BE2C (cell line): ENCODE measurements around the gene TACR2.

Source experiments
- DNase-seq: peaks from one replicate; pipeline ENCODE4 v3.0.0-alpha.2; 2020
- H3K27me3 ChIP-seq: fragments of 250-450 bp; sonication (Bioruptor Pico); 2 replicates; pipeline ENCODE4 v1.5.1; 2020; ENCODE audit warnings: mild to moderate bottlenecking
- H3K36me3 ChIP-seq: fragments of 250-450 bp; sonication (Bioruptor Pico); 2 replicates; pipeline ENCODE4 v1.5.1; 2020; ENCODE audit warnings: mild to moderate bottlenecking
- H3K4me1 ChIP-seq: fragments of 250-450 bp; sonication (Bioruptor Pico); 2 replicates; pipeline ENCODE4 v1.5.1; 2020
- H3K4me3 ChIP-seq: 2 replicates; pipeline ENCODE4 v1.5.1; 2011; ENCODE audit warnings: low read depth, low read length
- H3K9me3 ChIP-seq: fragments of 250-450 bp; sonication (Bioruptor Pico); 2 replicates; pipeline ENCODE4 v1.5.1; 2020
- TF ChIP-seq, protein P1 (sequence below): IDR thresholded peaks from 2 replicates; pipeline ENCODE4 v1.5.1; 2012; ENCODE audit warnings: mild to moderate bottlenecking, low read depth, low read length

TACR2 gene

DNA sequence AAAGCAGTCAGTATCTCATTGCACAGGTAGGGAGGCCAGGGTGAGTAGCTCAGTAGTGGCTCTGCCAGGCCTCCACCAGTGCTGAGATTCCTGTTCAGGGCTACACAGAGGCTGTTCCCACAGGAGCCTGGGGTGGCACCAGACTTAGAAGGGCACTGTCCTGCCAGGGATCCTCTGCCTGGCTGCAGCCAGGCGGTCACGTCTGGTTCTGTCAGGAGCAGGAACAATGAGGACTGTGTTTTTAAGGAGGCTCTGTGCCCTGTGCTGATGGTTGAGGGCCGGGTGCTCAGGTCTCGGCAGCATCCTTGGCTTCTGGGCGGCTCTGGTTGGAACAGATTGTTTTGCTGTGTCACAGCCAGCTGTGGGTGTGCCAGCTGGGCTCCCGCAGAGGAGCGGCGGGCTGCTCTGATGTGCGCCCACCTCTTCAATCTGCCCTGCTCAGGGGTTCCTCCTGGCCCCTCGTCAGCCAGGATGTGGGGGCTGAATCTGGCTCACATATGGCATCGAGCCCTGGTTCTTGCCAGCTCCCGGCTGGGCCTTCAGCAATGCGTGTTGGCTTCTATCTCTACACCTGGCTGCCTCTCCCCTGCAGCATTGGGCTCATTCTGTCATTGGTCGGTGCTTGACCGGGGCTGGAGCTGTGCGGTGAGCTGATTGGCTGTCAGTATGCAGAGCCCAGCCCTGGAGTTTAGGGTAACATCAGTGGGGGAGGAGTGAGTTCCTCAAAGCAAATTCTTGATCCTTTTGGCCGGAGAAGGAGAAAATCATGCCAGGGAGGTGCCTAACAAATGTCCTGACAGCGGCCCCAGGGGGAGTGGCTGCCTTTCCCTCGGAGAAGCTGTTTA, 41.2 kb downstream of the TACR2 start:
- no peak for DNase-seq
- H3K27me3 ChIP-seq, result no peaks in the 10 kb centered on the region
- no peaks in the 10 kb centered on the region for H3K4me1 ChIP-seq
- no peak overlapping the region for H3K4me3 ChIP-seq
- peaks cover 63% of the 10 kb centered on the region for H3K36me3 ChIP-seq
- TF ChIP-seq, protein P1, sequence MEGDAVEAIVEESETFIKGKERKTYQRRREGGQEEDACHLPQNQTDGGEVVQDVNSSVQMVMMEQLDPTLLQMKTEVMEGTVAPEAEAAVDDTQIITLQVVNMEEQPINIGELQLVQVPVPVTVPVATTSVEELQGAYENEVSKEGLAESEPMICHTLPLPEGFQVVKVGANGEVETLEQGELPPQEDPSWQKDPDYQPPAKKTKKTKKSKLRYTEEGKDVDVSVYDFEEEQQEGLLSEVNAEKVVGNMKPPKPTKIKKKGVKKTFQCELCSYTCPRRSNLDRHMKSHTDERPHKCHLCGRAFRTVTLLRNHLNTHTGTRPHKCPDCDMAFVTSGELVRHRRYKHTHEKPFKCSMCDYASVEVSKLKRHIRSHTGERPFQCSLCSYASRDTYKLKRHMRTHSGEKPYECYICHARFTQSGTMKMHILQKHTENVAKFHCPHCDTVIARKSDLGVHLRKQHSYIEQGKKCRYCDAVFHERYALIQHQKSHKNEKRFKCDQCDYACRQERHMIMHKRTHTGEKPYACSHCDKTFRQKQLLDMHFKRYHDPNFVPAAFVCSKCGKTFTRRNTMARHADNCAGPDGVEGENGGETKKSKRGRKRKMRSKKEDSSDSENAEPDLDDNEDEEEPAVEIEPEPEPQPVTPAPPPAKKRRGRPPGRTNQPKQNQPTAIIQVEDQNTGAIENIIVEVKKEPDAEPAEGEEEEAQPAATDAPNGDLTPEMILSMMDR, result no peak
- H3K9me3 ChIP-seq, result no peaks in the 10 kb centered on the region

DNA sequence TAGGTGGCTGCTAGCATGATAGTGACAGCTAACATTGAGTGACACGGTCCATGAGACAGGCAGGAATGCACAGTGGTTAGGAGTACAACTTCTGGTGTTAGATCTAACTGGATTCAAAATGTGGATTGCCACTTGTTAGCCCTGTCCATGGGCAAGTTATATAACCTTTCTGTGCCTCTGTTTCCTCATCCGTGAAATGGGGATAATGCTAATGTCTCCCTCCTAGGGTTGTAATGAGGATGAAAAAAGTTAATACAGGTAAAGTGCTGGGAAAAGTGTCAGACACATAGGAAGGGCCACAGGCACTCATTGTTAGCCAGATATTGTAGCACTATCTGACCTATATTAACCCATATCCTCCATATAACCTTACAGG, 41.8 kb downstream of the TACR2 start:
- no peak for DNase-seq
- no peaks in the 10 kb centered on the region for H3K4me1 ChIP-seq
- TF ChIP-seq, protein P1, result no peak
- H3K36me3 ChIP-seq, result peaks cover 62% of the 10 kb centered on the region
- no peak overlapping the region for H3K4me3 ChIP-seq
- no peaks in the 10 kb centered on the region for H3K9me3 ChIP-seq
- H3K27me3 ChIP-seq, result no peaks in the 10 kb centered on the region

DNA sequence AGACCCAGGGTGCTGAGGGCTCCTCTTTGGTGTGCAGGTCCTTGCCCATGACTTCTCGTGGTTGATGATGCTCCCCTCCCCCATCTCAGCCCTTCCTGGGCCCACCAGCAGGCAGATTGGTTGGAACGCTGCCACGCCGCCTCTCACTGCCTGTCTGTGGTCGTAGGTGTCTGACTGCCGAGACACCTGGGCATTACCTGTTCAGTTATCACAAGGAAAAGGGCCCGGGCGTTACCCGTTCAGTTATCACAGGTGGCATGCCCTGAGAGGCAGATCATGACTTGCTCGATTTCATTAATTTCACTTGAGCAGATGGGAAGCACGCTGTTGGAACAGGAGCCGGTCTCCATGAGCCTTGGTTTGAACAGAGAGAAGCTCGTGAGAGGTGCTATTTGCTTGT, 42.5 kb downstream of the TACR2 start:
- no peak for DNase-seq
- Histone ChIP-seq H3K9me3 (no peaks in the 10 kb centered on the region), H3K36me3 (peaks cover 63% of the 10 kb centered on the region), H3K4me1 (no peaks in the 10 kb centered on the region), H3K4me3 (no peak overlapping the region), H3K27me3 (no peaks in the 10 kb centered on the region)
- TF ChIP-seq, protein P1, result no peak

DNA sequence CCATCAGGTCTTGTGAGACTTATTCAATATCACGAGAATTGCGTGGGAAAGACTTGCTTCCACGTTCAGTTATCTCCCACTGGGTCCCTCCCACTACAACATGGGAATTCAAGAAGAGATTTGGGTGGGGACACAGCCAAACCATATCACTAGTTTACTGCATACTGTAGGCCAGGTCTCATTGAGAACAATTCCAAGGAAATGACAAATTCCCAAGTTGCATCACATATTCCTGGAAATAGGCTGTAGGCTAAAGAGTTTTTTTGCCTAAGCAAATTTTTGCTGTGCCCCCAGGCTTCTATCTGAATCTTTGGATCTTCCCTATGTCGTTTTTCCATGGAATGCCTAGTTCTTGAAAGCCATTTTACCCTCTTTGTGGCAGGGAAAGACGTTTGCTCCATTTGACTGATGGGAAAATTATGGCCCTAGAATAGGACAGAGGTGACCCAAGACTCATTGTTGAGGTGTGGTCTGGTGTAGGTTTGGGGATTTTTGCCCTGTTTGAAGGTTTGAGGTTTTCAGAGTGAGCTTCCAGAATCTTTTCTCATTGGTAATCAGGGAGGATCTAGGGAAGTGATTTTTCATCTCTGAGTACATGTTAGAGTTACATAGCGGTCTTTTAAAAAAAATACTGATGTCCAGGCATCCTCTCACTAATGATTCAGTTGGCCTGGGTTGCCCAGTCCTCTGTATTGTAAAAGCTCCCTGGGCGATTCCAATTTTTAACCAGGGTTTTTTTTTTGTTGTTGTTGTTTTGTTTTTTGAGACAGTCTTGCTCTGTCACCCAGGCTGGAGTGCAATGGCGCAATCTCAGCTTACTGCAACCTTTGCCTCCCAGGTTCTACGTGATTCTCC, 44.4 kb downstream of the TACR2 start:
- Histone ChIP-seq H3K4me1 (no peaks in the 10 kb centered on the region), H3K9me3 (no peaks in the 10 kb centered on the region), H3K4me3 (no peak overlapping the region), H3K27me3 (no peaks in the 10 kb centered on the region), H3K36me3 (peaks cover 69% of the 10 kb centered on the region)
- TF ChIP-seq, protein P1, result no peak
- no peak for DNase-seq

DNA sequence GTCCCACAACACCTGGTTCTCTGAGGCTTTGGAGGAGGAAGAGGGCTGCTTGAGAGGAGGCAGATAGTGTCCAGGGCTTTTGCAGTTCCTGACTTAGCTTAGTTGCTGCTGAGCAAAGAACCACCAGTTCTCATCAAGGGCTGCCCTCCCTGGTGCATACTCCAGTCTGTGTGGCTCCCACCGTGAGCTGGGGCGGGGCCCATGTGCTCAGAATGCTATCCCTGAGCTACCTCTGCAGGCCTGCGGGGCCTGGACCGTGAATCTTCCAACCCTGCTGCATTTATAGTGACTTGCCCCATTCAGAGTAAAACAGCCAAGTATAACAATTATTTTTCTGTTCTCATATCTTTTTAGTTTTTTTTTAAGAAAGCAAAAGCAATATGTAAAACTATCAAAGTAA, 49.2 kb downstream of the TACR2 start:
- TF ChIP-seq, protein P1, result no peak
- H3K36me3 ChIP-seq, result peaks cover 76% of the 10 kb centered on the region
- peaks cover 8% of the 10 kb centered on the region for H3K4me1 ChIP-seq
- H3K4me3 ChIP-seq, result no peak overlapping the region
- DNase-seq, result no peak
- H3K27me3 ChIP-seq, result no peaks in the 10 kb centered on the region
- no peaks in the 10 kb centered on the region for H3K9me3 ChIP-seq
